ENCODE measurements around the gene NAGS.
A peak's percentile ranks its signal among the peaks of the same experiment; 100 is the strongest.
"Not testable (repeated sequence)": the region's sequence is repeated elsewhere in the genome, so short reads cannot be mapped to it uniquely, and the experiment has no call there.

Gene NAGS

GRCh38 chr17:44008205-44008909, 3.9 kb downstream of the NAGS start:
- DNase-seq = no peak

GRCh38 chr17:44010966-44011647, 6.7 kb downstream of the NAGS start:
- DNase-seq = no peak

- no peak for DNase-seq
Observed at GRCh38 chr17:44011876-44012275, 7.5 kb downstream of the NAGS start.

GRCh38 chr17:44012391-44012790, 8.0 kb downstream of the NAGS start:
- DNase-seq = no peak

GRCh38 chr17:44012874-44013273, 8.5 kb downstream of the NAGS start:
- no peak for DNase-seq

GRCh38 chr17:44014133-44014436, 9.7 kb downstream of the NAGS start:
- DNase-seq = no peak

GRCh38 chr17:44014437-44015172, 10.2 kb downstream of the NAGS start, which contains the start of gene TMEM101:
Gene TMEM101 (minus strand): TSS chr17:44014963. CDS start chr17:44014952, 11 bp downstream.
- DNase-seq = peak; percentile 81

- not testable (repeated sequence) for DNase-seq
Observed at GRCh38 chr17:44021227-44021626, 16.8 kb downstream of the NAGS start.

GRCh38 chr17:44022246-44022645, 17.8 kb downstream of the NAGS start:
- no peak for DNase-seq

GRCh38 chr17:44023545-44024270, 19.3 kb downstream of the NAGS start:
- DNase-seq = no peak

GRCh38 chr17:44024271-44024663, 19.8 kb downstream of the NAGS start:
- DNase-seq = no peak

- DNase-seq = no peak
Observed at GRCh38 chr17:44024853-44025252, 20.4 kb downstream of the NAGS start.

GRCh38 chr17:44029736-44030135, 25.3 kb downstream of the NAGS start:
- no peak for DNase-seq

GRCh38 chr17:44030482-44030881, 26.1 kb downstream of the NAGS start:
- no peak for DNase-seq

GRCh38 chr17:44033861-44034408, 29.5 kb downstream of the NAGS start:
- no peak for DNase-seq

GRCh38 chr17:44034688-44035087, 30.3 kb downstream of the NAGS start:
- not testable (repeated sequence) for DNase-seq

- no peak for DNase-seq
Observed at GRCh38 chr17:44037471-44037870, 33.0 kb downstream of the NAGS start.

GRCh38 chr17:44038604-44039011, 34.2 kb downstream of the NAGS start:
- DNase-seq = no peak

GRCh38 chr17:44039829-44040635, 35.6 kb downstream of the NAGS start:
- no peak for DNase-seq

GRCh38 chr17:44043272-44043696, 38.9 kb downstream of the NAGS start:
- no peak for DNase-seq

GRCh38 chr17:44044071-44044470, 39.6 kb downstream of the NAGS start:
- no peak for DNase-seq

GRCh38 chr17:44045486-44045885, 41.1 kb downstream of the NAGS start:
- DNase-seq = no peak

All from activated T-cell treated with anti-CD3 and anti-CD28 coated beads for 4 hours (primary cell).